Lung microvascular endothelial cell (primary cell): ENCODE data around the gene MBD2. TPM values are rescaled to one million over a fixed set of nuclear protein-coding genes. Genes with fewer than 3 reads are reported as not detected.
"Not testable (repeated sequence)": the region's sequence is repeated elsewhere in the genome, so short reads cannot be mapped to it uniquely, and the experiment has no call there.

Experiments used
- DNase-seq, 2 donors: peaks; one replicate each; pipeline versions ENCODE4 v3.0.0 to v3.0.0-alpha.2; 2010; ENCODE audit warnings: low read depth in 2 of 2
- total RNA-seq: library from RNA; depleted of rRNA; stranded (reverse); fragments of >200 nt; gene quantifications from 2 replicates; pipeline ENCODE4 v1.2.1, GENCODE V29; 2014

Gene MBD2
- 18.7 and 45.0 TPM in 2 replicates for total RNA-seq

- DNase-seq: peak; percentile 96 to 97
Observed at GRCh38 chr18:54224379-54225014, at the start of gene MBD2. Gene MBD2, minus strand, starts transcription at chr18:54224669. Its CDS starts 110 bp downstream, at chr18:54224559.

DNA sequence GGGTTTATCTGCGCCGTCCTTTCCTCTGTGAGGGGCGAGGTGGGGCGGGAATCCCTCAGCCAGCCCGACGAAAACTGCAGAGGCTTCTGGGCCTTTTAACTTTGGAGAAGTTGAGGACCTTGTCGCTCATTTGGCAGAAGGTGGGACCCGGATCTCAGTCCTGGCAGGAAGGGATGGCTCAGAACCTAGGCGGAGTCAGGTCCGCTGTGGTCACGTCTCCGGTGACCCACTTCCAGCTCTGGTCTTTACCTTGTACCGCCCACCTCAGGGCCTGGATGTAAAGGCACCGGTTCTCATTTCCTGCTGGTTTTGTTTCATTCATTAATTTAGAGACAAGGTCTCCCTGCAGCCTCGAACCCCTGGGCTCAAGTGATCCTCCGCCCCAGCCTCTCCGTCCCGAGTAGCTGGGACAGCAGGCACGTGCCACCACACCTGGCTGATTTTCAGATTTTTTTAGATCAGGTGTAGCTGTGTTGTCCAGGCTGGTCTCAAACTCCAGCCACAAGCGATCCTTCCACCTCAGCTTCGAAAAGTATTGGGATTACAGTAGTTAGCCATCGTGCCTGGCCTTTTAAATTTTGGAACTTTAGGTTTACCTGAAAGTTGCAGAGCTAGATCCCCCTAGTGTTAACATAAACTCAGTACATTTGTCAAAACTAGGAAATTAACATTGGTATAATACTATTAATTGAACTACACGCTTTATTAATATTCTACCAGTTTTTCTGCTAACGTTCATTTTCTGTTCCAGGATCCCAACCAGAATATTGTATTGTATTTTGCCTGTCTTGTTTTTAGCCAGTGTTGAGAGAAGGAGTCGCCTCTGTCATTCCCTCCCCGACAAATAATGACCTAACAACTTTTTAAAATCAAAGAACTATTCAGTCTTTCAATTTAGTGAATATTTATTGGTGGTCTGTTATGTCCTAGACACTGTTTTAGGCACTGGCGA is 45.7 kb upstream of the MBD2 start:
- DNase-seq: peak; percentile 58 to 68

GRCh38 chr18:54268751-54269150 is 44.3 kb upstream of the MBD2 start:
- no peak for DNase-seq

- no peak for DNase-seq
Observed at GRCh38 chr18:54267701-54268100, 43.2 kb upstream of the MBD2 start.

DNA sequence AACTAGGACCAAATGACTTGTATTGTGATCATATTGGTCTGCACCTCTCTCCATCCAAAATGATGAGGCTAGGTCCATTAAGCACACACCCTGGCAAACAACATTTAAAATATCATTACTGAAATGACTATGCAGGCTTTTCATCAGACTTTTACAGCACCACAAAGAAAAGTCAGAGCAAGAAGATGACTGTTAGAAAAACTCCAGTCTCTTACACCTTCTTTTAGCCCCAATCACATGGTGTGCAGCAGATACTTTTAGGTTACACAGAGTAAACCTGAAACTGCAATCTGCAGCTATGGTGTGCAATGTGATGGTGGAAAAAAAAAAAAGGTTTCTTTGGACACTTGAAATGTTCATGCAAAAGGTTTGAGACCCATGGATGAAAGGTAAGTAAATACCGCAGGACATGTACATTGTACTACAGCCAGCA is 39.5 kb upstream of the MBD2 start:
- DNase-seq: no peak

- DNase-seq: no peak
Observed at GRCh38 chr18:54261894-54262293, 37.4 kb upstream of the MBD2 start.

DNA sequence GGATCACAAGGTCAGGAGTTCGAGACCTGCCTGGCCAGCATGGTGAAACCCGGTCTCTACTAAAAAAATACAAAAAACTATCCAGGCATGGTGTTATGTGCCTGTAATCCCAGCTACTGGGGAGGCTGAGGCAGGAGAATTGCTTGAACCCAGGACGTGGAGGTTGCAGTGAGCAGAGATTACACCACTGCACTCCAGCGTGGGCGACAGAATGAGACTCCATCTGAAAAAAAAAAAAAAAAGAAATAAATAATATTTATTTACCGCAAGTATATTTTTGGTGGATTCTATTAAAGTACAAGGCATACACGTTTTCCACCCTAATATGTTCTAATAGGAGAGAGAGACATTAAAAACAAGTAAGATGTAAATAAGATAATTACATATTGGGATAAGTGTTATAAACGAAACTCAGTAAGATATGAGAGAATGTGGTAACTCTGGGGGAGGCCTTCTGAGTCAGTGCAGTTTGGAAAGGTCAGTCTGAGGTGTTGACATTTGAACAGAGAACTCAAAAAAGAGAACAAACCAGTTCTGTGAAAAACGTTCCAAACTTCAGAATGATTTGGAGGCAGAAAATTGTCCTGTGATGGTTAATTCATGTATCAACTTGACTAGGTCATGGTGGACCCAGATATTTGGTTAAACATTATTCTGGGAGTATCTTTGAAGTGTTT is 36.1 kb upstream of the MBD2 start:
- no peak for DNase-seq

DNA sequence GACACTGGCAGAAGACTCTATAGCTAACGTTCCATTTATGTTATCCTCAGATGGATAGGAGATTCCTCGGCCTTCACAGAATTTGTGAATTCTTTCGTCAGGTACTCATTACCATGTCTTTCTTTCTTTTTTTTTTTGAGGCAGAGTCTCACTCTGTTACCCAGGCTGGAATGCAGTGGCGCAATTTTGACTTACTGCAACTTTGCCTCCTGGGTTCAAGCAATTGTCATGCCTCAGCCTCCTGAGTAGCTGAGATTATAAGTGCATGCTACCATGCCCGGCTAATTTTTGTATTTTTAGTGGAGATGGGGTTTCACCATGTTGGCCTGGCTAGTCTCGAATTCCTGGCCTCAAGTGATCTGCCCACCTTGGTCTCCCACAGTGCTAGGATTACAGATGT is 33.3 kb upstream of the MBD2 start:
- not testable (repeated sequence) for DNase-seq

DNA sequence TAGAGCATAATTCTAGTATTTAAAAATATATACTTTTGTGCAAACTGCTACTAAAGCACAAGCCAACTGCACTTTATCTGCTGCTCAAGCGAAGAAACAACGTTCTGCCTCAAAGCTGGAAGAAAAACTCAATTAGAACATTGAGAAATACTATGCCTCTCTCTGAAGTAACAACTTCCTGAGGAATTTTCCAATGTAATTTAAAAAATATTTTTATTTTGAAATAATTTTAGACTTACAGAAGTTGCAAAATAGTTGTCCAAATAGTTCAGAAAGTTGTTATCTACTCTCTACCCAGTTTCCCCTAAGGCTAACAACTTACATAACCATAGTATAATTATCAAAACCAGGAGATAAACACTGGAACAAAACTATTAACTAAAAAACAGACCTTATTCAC is 32.5 kb upstream of the MBD2 start:
- no peak for DNase-seq

- DNase-seq: no peak
Observed at GRCh38 chr18:54255141-54255540, 30.7 kb upstream of the MBD2 start.

GRCh38 chr18:54254265-54254758 is 29.8 kb upstream of the MBD2 start:
- no peak for DNase-seq

GRCh38 chr18:54251606-54252390 is 27.3 kb upstream of the MBD2 start:
- DNase-seq: peak; percentile 24 to 36

DNA sequence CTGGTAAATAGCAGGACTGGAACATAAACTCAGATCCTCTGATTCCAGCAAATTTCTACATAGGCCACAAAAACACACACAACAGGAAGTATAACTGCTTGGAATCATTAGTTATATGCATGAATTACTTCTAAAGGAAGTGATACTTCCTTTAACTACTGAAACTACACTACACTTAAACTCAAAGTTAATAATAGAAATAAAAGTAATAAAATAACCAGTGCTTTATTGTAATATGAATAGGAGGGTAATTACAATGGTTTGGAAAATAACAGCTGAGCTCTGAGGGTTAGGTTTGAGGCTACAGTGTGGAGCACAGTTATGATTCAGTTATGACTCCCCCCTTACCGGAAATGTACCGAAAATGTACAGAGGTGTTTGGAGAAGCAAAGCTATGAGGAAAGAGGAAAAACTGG is 26.4 kb upstream of the MBD2 start:
- DNase-seq: peak; percentile 28 to 50

DNA sequence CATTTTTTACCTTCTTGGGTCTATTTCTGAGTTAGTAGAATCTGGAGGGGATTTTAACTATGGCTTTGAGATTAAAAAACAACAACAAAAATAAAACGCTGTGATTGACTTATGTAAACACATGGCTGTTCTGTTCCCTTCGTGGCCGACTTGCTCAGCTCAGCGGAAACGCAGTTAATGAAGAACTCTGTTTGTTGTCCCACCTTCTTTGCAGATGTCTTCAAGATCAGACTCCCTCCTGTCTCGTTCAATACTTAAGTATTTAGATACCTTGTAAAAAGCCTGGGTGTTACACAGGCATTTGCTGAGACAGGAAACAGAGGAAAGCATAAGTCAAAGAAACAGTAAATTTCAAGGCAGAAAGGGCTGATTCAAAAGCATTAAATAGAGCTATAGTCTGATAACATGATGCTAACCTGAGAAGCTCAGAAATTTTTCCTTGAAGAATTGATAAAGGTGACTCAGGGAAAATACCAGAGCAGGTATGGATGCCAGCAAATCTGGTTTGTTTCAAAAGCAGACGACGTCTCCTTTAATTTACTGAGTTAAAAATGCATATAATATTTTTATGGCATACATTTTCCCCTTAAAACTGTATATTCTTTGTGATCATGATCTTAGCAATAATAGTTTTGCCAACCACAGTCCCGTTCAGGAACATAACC is 23.2 kb upstream of the MBD2 start:
- DNase-seq: no peak

- no peak for DNase-seq
Observed at GRCh38 chr18:54242327-54242726, 17.9 kb upstream of the MBD2 start.

DNA sequence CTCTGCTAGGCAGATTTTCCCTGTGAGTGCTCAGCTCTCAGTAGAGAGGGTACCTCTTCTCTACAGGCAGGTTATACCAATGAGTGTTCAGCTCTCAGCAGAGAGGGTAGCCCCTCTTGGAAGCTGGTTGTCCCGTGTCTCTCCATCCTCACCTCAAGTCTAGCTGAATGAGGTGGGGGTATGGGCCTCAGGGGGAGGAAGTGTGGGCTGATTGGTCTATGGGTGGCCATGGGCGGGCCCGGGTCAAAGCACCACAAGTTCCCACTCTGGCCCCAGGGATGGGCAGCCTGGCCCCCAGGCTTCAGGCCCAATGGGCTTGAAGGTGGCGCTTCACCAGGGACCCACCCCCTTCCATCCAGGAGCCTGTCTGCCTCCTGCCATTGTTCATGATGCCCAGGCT is 17.0 kb upstream of the MBD2 start:
- DNase-seq: no peak

- no peak for DNase-seq
Observed at GRCh38 chr18:54240629-54241107, 16.2 kb upstream of the MBD2 start.

DNA sequence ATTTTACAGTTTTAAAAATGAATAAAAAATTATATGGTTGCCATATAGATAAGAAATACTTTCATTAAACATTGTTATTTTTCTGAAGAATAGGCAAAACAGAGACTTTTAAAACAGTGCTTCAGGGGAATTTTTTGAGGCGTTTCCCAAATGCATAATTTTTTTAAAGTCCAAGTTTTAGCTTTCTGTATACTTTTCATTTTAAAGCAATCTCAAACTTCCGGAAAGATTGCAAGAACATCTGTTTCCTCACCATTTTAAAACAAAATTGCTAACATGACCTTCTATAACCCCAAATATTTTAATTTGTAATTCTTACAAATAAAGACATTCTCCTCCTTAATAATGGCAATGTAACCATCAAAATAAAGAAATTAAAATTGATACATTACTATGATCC is 15.1 kb upstream of the MBD2 start:
- DNase-seq: peak in 1 of 2 donors; percentile 34

DNA sequence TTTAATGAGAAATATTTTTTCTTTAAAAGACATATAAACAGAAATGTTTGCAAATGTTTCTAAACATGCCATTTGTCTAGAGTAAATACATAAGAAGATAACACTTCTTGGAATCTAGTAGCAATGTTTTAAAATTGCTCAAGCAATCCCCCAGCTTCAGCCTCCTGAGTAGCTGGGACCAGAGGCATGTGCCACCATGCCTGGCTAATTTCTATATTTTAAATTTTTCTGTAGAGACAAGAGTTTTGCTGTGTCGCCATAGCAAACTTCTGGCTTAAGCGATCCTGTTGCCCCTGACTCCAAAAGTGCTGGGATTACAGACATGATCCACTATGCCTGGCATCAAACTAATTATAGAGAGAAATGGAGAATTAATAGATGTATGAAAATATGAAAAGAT is 14.6 kb upstream of the MBD2 start:
- peak; percentile 18 to 32 for DNase-seq

GRCh38 chr18:54238173-54238936 is 13.9 kb upstream of the MBD2 start:
- DNase-seq: peak; percentile 12 to 41
